Prostate gland (tissue), 2 donors: ENCODE data around the gene ELOVL2.

Experiments used
- POLR2A ChIP-seq: fragments of 450-650 bp; IDR thresholded peaks from one replicate; pipeline ENCODE4 v1.6.1; 2016; ENCODE audit warnings: antibody characterized with exemption, mild to moderate bottlenecking
- POLR2AphosphoS5 ChIP-seq: sonication (generic); formaldehyde crosslinking; IDR thresholded peaks from one replicate; pipeline ENCODE4 v1.6.1; 2017; ENCODE audit warnings: antibody characterized with exemption
- TF ChIP-seq, protein P1 (sequence below), 4 experiments: fragments of 200-600 bp in 2 of 4; fragments of 450-650 bp in 2 of 4; sonication (generic) in 2 of 4; IDR thresholded peaks; 1 replicate in 3 of 4; 2 replicates in 1 of 4; pipeline ENCODE4 v1.5.1; 2016 to 2019; ENCODE audit warnings: antibody characterized with exemption in 4 of 4, mild to moderate bottlenecking in 2 of 4, moderate library complexity in 2 of 4

DNA sequence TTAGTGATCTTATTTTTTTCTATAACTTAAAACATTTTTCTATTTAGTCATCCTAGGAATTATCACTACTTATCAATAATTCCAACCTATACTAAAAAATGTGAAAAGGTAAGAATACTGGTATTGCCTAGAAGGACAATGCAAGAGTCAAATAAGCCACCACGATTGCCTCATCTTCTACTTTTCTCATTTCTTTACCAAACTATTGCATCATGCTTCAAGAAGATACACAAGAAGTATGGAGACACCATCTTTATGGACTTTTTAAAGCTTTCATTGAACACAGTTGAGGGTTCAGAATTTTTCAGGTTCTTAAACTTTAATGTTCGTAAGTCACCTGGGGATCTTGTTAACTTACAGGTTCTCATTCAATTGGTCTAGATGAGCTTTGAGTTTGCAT is 25.9 kb downstream of the ELOVL2 start:
- TF ChIP-seq, protein P1, sequence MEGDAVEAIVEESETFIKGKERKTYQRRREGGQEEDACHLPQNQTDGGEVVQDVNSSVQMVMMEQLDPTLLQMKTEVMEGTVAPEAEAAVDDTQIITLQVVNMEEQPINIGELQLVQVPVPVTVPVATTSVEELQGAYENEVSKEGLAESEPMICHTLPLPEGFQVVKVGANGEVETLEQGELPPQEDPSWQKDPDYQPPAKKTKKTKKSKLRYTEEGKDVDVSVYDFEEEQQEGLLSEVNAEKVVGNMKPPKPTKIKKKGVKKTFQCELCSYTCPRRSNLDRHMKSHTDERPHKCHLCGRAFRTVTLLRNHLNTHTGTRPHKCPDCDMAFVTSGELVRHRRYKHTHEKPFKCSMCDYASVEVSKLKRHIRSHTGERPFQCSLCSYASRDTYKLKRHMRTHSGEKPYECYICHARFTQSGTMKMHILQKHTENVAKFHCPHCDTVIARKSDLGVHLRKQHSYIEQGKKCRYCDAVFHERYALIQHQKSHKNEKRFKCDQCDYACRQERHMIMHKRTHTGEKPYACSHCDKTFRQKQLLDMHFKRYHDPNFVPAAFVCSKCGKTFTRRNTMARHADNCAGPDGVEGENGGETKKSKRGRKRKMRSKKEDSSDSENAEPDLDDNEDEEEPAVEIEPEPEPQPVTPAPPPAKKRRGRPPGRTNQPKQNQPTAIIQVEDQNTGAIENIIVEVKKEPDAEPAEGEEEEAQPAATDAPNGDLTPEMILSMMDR (IDR thresholded peaks at IDR 0.05), result no peak
- no peak for TF ChIP-seq POLR2A
- no peak for TF ChIP-seq POLR2AphosphoS5
